Measurements from ENCODE around the gene SCLY.
"Not testable (repeated sequence)": the region's sequence is repeated elsewhere in the genome, so short reads cannot be mapped to it uniquely, and the experiment has no call there.

Gene SCLY

GRCh38 chr2:238113611-238114010 lies 52.8 kb downstream of the SCLY start:
- DNase-seq (ENCODE audit: low read depth in 2 of 2): no peak

GRCh38 chr2:238114331-238114841 lies 53.6 kb downstream of the SCLY start:
- DNase-seq (ENCODE audit: low read depth in 2 of 2): no peak

GRCh38 chr2:238114851-238115660 lies 54.3 kb downstream of the SCLY start:
- DNase-seq (ENCODE audit: low read depth in 2 of 2): no peak

GRCh38 chr2:238115709-238116108 lies 54.9 kb downstream of the SCLY start:
- not testable (repeated sequence) for DNase-seq (ENCODE audit: low read depth in 2 of 2)

GRCh38 chr2:238116298-238117198 lies 55.7 kb downstream of the SCLY start:
- DNase-seq (ENCODE audit: low read depth in 2 of 2): no peak

DNA sequence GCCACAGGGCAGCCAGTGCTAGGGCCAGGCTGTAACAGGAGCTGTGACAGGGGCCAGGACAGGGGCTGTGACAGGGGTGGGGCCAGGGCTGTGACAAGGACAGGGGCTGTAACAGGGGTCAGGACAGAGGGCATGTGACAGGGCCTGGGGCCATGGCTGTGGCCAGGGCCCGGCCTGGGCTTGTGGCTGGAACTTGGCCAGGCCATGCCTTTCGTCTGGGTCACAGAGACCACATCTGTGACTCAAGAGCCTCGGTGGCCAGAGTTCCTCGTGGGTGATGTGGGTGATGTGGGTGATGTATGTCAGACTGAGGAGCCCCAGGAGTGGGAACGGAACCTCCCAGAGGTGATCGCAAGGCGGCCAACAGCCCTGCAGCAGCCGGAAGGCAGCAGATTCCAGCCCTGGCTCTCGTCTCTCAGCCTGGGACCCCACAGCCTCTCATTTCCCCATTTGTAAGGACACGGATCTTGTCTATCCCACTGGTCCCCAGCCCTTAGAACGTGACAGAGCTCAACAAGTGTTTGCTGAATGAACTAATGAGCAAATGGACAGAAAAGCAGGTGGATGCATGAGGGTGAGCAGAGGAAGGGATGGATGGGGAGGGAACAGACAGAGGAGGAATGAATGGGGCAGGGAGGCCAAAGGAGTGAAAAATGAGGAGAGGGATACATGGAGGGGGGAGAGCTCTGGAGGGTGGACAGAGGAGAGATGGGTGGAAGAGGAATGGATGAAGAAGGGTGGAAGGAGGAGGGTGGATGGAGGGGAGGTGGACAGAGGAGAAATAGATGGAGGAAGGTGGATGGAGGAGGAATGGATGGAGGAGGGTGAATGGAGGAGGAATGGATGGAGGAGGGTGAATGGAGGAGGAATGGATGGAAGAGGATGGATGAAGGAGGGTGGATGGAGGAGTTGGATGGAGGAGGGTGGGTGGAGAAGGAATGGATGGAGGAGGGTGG lies 56.7 kb downstream of the SCLY start:
- no peak for DNase-seq (ENCODE audit: low read depth in 2 of 2)

DNA sequence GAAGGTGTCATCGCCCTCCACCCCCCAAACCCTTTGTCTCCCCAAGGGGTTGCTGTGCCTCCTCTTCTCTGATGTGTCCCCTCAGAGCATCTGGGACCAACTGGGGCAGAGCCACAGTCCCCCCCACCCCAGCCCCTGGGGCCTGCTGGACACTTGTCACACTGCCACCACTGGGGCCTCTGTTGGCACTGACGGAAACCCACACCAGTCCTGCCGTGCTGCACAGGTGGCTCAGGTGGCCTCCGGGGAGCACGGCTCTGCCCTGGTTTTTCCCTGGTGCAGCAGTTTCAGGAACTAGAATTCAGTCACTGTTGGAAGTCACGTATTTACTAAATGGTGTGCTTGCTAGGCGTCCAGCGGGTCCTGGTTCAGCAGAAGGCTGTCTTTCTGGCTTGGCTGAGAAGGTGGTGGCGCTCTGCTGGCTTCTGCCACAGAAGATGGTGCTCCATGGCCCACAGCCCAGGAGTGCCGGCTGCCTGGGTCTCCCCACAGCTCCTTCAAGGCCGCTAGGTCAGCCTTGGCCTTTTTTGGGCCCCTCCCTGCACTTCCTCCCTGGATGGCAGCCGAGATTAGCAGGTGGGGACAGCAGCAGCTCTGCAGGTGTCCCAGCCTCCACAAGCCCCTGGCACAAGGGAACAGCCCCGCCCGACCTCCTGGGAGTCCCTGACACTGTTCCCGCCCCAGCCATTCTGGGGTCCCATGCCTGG lies 59.1 kb downstream of the SCLY start:
- DNase-seq (ENCODE audit: low read depth in 2 of 2): no peak

- no peak for DNase-seq (ENCODE audit: low read depth in 2 of 2)
Measured at GRCh38 chr2:238120463-238121298, 59.9 kb downstream of the SCLY start.

GRCh38 chr2:238121511-238122286 lies 60.9 kb downstream of the SCLY start:
- no peak for DNase-seq (ENCODE audit: low read depth in 2 of 2)

DNA sequence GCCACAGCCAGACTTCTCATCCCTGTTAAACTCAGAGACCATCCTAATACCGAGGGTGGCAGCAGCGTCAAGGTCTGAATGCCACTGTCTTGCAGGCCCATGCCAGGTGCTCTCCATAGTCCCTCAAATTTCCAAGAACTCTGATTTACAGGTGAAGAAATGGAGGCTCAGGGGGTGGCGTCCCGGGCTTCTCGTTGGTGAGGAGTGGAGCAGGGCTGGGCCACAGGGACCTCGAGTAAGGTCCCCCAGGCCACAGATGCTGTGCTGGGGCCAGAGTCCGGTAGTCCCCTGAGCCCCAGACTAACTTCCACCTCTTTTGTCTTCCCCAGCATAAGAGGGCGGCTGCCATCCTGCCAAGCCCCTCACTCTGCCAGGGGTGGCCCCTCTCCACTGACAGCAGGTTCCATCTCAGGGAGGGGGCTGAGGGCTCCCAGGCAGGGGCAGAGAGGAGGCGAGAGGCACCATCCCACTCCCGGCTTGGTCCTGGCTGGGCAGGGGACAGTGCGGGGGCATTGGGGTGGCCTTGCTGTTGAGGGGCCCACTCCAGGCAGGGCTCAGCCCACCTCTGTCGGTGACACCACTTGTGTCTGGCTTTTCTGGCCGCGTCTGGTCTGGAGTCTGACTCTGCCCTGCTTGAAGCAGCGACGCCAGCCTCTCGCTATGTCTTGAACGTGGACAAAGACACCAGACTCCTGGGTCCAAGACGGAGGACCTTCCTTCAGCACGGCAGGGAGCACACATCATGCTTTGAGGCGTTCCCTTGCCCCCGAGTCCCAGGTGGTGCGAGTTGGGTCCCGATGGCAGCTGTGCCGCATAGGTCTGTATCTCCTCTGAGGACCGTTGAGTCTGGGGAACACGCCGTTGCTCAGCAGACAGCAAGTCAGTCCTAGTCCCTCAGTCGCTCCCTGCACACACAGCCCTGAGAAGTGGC lies 61.8 kb downstream of the SCLY start:
- no peak for DNase-seq (ENCODE audit: low read depth in 2 of 2)

DNA sequence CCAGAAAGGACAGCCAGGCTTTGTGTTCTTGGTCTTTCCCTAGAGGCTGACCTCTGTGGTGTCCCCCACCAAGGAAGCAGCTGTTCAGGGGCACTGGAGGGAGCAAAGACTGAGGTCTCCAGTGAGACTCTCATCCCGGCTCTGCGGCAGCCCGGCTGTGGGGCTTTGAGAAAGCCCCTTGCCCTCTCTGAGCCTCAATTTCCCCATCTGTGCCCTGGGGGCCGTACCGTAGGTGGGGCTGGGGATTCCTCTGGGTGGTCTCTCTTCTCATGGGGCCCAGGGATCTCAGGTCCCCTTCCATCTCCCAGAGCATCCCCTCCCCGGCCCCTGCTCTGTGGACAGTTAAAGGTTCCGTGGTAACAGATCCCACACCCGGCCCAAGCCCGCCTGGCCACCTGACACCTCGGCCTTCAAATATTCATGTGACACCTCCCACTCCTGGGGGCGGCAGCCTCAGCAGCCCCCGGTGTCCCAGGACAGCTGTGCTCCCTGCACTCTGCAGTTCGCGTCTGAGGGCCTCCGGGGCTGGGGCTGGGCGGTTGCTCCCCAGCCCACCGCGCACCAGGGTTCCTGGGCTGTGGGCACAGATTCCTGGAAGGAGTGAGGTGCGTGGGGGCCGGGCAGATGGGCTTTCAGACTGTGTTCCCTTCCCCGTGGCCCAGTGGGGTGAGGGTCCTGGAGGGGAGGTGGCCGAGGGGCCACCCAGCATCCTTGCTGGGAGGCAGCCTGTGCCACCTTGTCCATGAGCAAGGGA lies 62.6 kb downstream of the SCLY start:
- DNase-seq (ENCODE audit: low read depth in 2 of 2): no peak

DNA sequence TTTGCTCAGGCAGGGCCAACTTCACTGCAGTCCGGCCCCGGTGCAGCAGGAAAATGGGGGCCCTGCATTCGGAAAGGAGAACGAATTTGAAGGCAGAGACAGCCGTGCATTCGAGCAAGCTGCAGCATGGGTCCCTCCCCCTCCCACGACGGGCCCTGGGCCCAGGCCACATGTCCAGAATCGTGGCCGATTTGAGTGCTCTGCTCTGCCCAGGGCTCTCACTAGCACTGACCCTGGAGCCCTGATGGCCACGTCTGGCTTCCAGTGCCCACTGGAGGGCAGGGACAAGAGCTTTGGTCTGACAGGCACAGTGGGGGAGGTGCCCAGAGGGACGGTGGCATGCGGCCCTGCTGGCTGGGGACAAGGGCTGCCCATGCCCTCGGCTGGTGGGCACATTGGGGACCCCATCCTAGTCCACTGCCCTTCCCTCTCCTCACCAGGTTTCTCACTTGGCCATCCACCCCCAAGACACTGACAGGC lies 63.2 kb downstream of the SCLY start:
- no peak for DNase-seq (ENCODE audit: low read depth in 2 of 2)

DNA sequence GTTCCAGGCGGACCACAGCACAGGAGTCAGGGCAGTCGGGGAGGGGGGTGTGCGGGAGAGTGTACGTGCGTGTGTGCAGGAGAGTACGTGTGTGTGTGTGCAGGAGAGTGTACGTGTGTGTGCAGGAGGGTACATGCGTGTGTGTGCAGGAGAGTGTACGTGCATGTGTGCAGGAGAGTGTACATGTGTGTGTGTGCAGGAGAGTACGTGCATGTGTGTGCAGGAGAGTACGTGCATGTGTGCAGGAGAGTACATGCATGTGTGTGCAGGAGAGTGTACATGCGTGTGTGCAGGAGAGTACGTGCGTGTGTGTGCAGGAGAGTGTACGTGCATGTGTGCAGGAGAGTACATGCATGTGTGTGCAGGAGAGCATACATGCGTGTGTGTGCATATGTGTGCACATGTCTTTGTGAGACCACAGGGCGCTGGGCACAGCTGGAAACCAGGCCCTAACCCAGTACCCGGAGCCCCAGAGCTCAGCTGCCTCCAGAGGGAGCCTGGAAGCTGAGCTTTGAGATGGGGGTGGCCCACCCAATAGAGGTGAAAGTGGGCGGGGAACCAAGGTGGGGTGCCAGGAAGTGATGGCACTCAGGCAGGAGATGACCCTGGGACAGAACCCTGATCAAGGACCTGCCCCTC lies 63.8 kb downstream of the SCLY start:
- DNase-seq (ENCODE audit: low read depth in 2 of 2): no peak

GRCh38 chr2:238125127-238125885 lies 64.5 kb downstream of the SCLY start:
- DNase-seq (ENCODE audit: low read depth in 2 of 2): no peak

GRCh38 chr2:238126338-238126737 lies 65.5 kb downstream of the SCLY start:
- no peak for DNase-seq (ENCODE audit: low read depth in 2 of 2)

GRCh38 chr2:238126775-238127164 lies 66.0 kb downstream of the SCLY start:
- no peak for DNase-seq (ENCODE audit: low read depth in 2 of 2)

All from stimulated activated CD4-positive, alpha-beta T cell treated with anti-CD3 and anti-CD28 coated beads, Interleukin-4, amount 100 ng/mL, for 48 hours (primary cell).